Upper lobe of left lung (tissue), 6 donors: ENCODE results near the gene PTPN21. TPM values are rescaled to one million over a fixed set of nuclear protein-coding genes. Genes with fewer than 3 reads are reported as not detected.

Experiments used
- ATAC-seq, 2 donors: fragments of 200-7000 bp; cut with Tn5 transposase; one replicate each; pipeline ENCODE4 v1.9.1; 2022; ENCODE audit warnings: mild to moderate bottlenecking in 2 of 2, moderate library complexity in 2 of 2; ENCODE audit not compliant: low FRiP score in 2 of 2
- DNase-seq, 2 donors: peaks; one replicate each; pipeline ENCODE4 v3.0.0-alpha.2; 2019 to 2020
- H3K27ac ChIP-seq, 4 donors: fragments of 200-600 bp; sonication (generic); one replicate each; pipeline ENCODE4 v1.5.1; 2016 to 2019
- H3K27me3 ChIP-seq, 4 donors: fragments of 200-600 bp; sonication (generic); one replicate each; pipeline ENCODE4 v1.5.1; 2017 to 2019
- H3K36me3 ChIP-seq, 4 donors: fragments of 200-600 bp; sonication (generic); one replicate each; pipeline ENCODE4 v1.5.1; 2016 to 2019
- H3K4me1 ChIP-seq, 4 donors: fragments of 200-600 bp; sonication (generic); one replicate each; pipeline ENCODE4 v1.5.1; 2018 to 2019
- H3K4me3 ChIP-seq, 4 donors: fragments of 200-600 bp; sonication (generic); one replicate each; pipeline ENCODE4 v1.5.1; 2017 to 2019; ENCODE audit warnings: mild to moderate bottlenecking in 2 of 4, moderate library complexity in 1 of 4
- H3K9me3 ChIP-seq, 4 donors: fragments of 200-600 bp; sonication (generic); one replicate each; pipeline ENCODE4 v1.5.1; 2018 to 2019
- EP300 ChIP-seq, 4 donors: sonication (generic); formaldehyde crosslinking; IDR thresholded peaks; one replicate each; pipeline ENCODE4 v1.5.1; 2017; ENCODE audit warnings: antibody characterized with exemption in 4 of 4, control low read depth in 2 of 4
- POLR2A ChIP-seq, 4 donors: fragments of 450-650 bp; IDR thresholded peaks; one replicate each; pipeline ENCODE4 v1.5.1; 2016 to 2017; ENCODE audit warnings: antibody characterized with exemption in 4 of 4, mild to moderate bottlenecking in 2 of 4
- POLR2AphosphoS5 ChIP-seq, 2 donors: sonication (generic); formaldehyde crosslinking; IDR thresholded peaks; one replicate each; pipeline ENCODE4 v1.5.1; 2017; ENCODE audit warnings: antibody characterized with exemption in 2 of 2
- WGBS, 2 donors: methylation state at CpG; one replicate each; pipeline ENCODE4 v1.1.5; 2017 to 2018; 5-methylcytosine and 5-hydroxymethylcytosine counted together
- total RNA-seq, 6 donors: library from RNA; depleted of rRNA in 4 of 6; stranded (reverse); fragments of >200 nt in 4 of 6; gene quantifications; one replicate each; pipeline versions ENCODE4 v1.1.0 to v1.2.1, GENCODE V29; 2016 to 2021
- TF ChIP-seq, protein P1 (sequence below), 6 experiments: fragments of 450-650 bp in 4 of 6; fragments of 200-600 bp in 2 of 6; sonication (generic) in 2 of 6; IDR thresholded peaks; one replicate each; pipeline ENCODE4 v1.5.1; 2016 to 2019; ENCODE audit warnings: antibody characterized with exemption in 6 of 6
- donor health status: DM: no; HTN: no; CAD: no; lungs with moderate emphysema.
- donor health status: DM: no; HTN: yes; CAD: no; lungs with severe emphysema.

Gene PTPN21
- total RNA-seq, 6 donors from 2014 or later = 37.7 to 58.7 (median 47.4) TPM

DNA sequence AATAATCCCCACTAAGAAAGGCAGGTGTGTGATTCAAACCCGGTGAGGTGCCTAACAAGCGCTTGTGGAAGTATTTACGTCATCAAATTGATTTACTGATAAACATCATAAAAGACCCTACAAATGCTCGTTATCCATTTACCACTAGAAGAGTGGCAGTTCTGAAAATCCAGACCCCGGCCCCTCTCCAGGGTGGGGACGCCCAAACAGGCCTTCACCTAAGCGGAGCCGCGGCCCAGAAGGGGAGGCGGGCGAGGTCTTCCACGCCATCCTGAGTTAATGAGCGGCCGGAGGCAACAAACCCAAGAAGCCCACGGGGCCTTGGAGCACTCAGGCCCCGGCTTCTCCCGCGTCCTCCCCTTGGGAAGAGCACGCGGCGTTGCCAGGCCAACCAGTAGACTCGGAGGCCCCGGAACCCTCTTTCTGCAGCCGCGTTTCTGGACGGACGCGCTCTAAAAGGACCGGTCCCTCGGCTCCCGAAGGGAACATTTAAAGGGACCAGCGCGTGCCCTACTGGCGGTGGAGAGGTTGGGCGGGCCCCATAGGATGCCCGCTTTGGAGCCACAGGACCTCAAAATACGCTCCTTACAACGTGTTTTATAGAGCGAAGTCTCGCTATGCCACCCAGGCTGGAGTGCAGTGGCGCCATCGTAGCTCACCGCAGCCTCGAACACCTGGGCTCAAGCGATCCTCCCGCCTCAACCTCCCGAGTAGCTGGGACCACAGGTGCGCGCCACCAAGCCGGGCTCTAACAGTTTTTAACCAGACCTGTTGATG lies 3.5 kb downstream of the PTPN21 start:
- DNase-seq (peak; percentile 76 to 90), ATAC-seq (peak; percentile 87 to 91)
- Histone ChIP-seq H3K4me1 (peaks cover 11 to 47% (median 33%) of the 10 kb centered on the region in 4 donors), H3K36me3 (peaks cover 0 to 29% (median 10%) of the 10 kb centered on the region in 4 donors), H3K27ac (peak overlapping the region; percentile 32 to 80 (median 58)), H3K4me3 (peak overlapping the region; percentile 57 to 86 (median 64)), H3K9me3 (no peaks in the 10 kb centered on the region), H3K27me3 (peaks cover 0 to 2% (median 0%) of the 10 kb centered on the region in 4 donors)
- 20 to 59% methylated on average over 6 to 50 of the region's 50 CpGs for WGBS, 2 donors
- TF ChIP-seq, protein P1, sequence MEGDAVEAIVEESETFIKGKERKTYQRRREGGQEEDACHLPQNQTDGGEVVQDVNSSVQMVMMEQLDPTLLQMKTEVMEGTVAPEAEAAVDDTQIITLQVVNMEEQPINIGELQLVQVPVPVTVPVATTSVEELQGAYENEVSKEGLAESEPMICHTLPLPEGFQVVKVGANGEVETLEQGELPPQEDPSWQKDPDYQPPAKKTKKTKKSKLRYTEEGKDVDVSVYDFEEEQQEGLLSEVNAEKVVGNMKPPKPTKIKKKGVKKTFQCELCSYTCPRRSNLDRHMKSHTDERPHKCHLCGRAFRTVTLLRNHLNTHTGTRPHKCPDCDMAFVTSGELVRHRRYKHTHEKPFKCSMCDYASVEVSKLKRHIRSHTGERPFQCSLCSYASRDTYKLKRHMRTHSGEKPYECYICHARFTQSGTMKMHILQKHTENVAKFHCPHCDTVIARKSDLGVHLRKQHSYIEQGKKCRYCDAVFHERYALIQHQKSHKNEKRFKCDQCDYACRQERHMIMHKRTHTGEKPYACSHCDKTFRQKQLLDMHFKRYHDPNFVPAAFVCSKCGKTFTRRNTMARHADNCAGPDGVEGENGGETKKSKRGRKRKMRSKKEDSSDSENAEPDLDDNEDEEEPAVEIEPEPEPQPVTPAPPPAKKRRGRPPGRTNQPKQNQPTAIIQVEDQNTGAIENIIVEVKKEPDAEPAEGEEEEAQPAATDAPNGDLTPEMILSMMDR (IDR thresholded peaks at IDR 0.05) = peak in 5 of 6 experiments; percentile 22 to 64 (median 54)
- TF ChIP-seq POLR2A (IDR thresholded peaks at IDR 0.05) = peak in 1 of 4 donors; percentile 36
- no peak for TF ChIP-seq EP300 (IDR thresholded peaks at IDR 0.05)
- peak; percentile 28 to 62 for TF ChIP-seq POLR2AphosphoS5 (IDR thresholded peaks at IDR 0.05)

DNA sequence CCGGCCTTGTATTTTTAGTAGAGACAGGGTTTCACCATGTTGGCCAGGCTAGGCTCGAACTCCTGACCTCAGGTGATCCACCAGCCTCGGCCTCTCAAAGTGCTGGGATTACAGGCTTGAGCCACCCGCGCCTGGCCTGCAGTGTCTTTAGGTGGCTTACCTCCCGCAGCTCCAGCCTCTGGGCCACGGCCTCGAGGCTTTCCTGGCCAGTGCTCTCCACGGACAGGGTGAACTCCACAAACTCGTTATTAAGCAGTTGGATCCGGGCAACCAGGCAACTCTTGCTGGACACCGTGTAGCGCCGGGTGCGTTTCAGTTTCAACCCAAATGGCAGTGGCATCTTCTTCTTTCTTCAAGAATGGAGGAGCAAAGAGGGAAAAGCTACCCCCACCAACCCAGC lies 4.7 kb downstream of the PTPN21 start:
- H3K27ac ChIP-seq = no peak overlapping the region
- 97% methylated on average over 15 of the region's 15 CpGs for WGBS, 2 donors
- DNase-seq (peak in 1 of 2 donors; percentile 45), ATAC-seq (no peak)
- TF ChIP-seq POLR2AphosphoS5 (IDR thresholded peaks at IDR 0.05) = no peak
- TF ChIP-seq, protein P1 (IDR thresholded peaks at IDR 0.05) = no peak
- no peak for TF ChIP-seq POLR2A (IDR thresholded peaks at IDR 0.05)
- peaks cover 0 to 38% (median 11%) of the 10 kb centered on the region in 4 donors for H3K36me3 ChIP-seq
- peaks cover 11 to 42% (median 31%) of the 10 kb centered on the region in 4 donors for H3K4me1 ChIP-seq
- H3K27me3 ChIP-seq = peaks cover 0 to 2% (median 0%) of the 10 kb centered on the region in 4 donors
- peak overlapping the region in 1 of 4 donors; percentile 86 for H3K4me3 ChIP-seq
- H3K9me3 ChIP-seq = no peaks in the 10 kb centered on the region

DNA sequence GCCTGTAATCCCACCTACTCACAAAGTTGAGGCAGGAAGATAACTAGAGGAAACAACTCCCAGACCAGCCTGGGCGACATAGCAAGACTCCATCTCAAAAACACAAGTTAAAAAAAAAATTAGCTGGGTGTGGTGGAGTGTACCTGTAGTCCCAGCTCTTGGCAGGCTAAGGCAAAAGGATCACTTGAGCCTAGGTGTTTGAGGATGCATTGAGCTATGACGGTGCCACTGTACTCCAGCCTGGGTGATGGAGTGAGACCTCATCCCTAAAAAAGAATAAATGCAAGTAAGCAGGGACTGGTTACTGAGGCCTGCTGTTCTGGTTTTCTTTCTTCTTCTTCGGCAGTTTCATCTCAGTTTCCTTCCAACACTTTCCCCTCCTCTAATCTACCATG lies 7.4 kb downstream of the PTPN21 start:
- ATAC-seq (no peak), DNase-seq (no peak)
- Histone ChIP-seq H3K36me3 (peaks cover 0 to 44% (median 12%) of the 10 kb centered on the region in 4 donors), H3K9me3 (no peaks in the 10 kb centered on the region), H3K27me3 (no peaks in the 10 kb centered on the region), H3K4me3 (no peak overlapping the region), H3K4me1 (peaks cover 17 to 26% (median 21%) of the 10 kb centered on the region in 4 donors), H3K27ac (no peak overlapping the region)
- TF ChIP-seq POLR2AphosphoS5 (IDR thresholded peaks at IDR 0.05) (no peak), EP300 (IDR thresholded peaks at IDR 0.05) (no peak), POLR2A (IDR thresholded peaks at IDR 0.05) (no peak)
- TF ChIP-seq, protein P1 (IDR thresholded peaks at IDR 0.05) = no peak
- WGBS, 2 donors = 77 to 83% methylated on average over 3 of the region's 3 CpGs

DNA sequence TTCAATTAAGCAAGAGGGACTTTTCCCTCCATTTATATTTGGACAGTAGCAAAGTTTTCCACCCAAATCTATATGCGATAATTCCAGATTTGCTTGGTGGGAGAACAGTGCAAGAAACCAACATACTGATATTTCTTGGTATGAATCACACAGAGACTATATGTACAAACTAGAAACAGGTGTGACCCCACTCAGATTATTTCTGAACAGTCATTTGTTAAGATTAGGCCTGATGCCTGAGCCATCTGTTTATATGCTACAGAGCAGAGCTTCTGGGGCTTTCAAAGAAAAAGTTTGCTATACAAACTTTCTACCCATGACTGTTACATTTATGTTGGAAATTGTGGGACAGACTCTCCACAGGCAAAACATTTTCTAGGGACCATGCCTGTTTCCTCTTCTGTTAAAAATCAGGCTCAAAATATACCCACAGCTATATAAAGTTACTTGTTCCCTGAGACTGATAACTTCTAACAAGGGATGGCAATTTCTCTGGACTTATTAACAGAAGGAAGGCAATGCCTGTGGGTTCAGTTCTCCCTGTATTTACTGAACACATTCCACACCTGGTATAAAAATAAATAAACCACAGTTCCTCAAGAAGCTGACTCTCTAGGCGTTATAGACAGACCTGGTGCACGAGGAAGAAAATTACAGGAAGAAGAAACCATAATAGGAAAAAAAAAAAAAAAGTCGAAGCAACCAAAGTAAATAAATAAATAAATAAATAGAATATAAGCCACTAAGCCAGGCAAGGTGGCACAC lies 8.0 kb downstream of the PTPN21 start:
- Histone ChIP-seq H3K9me3 (no peaks in the 10 kb centered on the region), H3K27ac (no peak overlapping the region), H3K4me3 (no peak overlapping the region), H3K36me3 (peaks cover 0 to 44% (median 12%) of the 10 kb centered on the region in 4 donors), H3K27me3 (no peaks in the 10 kb centered on the region), H3K4me1 (peaks cover 16 to 20% (median 17%) of the 10 kb centered on the region in 4 donors)
- DNase-seq (no peak), ATAC-seq (no peak)
- no peak for TF ChIP-seq EP300 (IDR thresholded peaks at IDR 0.05)
- TF ChIP-seq, protein P1 (IDR thresholded peaks at IDR 0.05) = no peak
- no peak for TF ChIP-seq POLR2A (IDR thresholded peaks at IDR 0.05)
- no peak for TF ChIP-seq POLR2AphosphoS5 (IDR thresholded peaks at IDR 0.05)
- 65 to 74% methylated on average over 4 of the region's 4 CpGs for WGBS, 2 donors
